Femur (tissue), 1 donor: ENCODE measurements around the gene FAAH.
"Not testable (repeated sequence)": the region's sequence is repeated elsewhere in the genome, so short reads cannot be mapped to it uniquely, and the experiment has no call there.

Experiments used
- DNase-seq: peaks from one replicate; pipeline ENCODE4 v3.0.0-alpha.2; 2017

Gene FAAH

GRCh38 chr1:46394108-46394871 is at the start of gene FAAH:
Gene FAAH, plus strand, starts transcription at chr1:46394317. Its CDS starts 32 bp downstream, at chr1:46394349.
- peak; percentile 80 for DNase-seq

- no peak for DNase-seq
Observed at GRCh38 chr1:46344481-46344880, 49.6 kb upstream of the FAAH start.

- no peak for DNase-seq
Observed at GRCh38 chr1:46345281-46345680, 48.8 kb upstream of the FAAH start.

- no peak for DNase-seq
Observed at GRCh38 chr1:46352363-46352762, 41.8 kb upstream of the FAAH start.

GRCh38 chr1:46355920-46356319 is 38.2 kb upstream of the FAAH start:
- DNase-seq: not testable (repeated sequence)

- no peak for DNase-seq
Observed at GRCh38 chr1:46362158-46362557, 32.0 kb upstream of the FAAH start.

GRCh38 chr1:46363121-46363520 is 31.0 kb upstream of the FAAH start:
- DNase-seq: no peak

- no peak for DNase-seq
Observed at GRCh38 chr1:46364612-46365011, 29.5 kb upstream of the FAAH start.

GRCh38 chr1:46365796-46366195 is 28.3 kb upstream of the FAAH start:
- not testable (repeated sequence) for DNase-seq

- DNase-seq: no peak
Observed at GRCh38 chr1:46367072-46367471, 27.0 kb upstream of the FAAH start.

GRCh38 chr1:46367701-46368100 is 26.4 kb upstream of the FAAH start:
- DNase-seq: not testable (repeated sequence)

- no peak for DNase-seq
Observed at GRCh38 chr1:46368791-46369190, 25.3 kb upstream of the FAAH start.

GRCh38 chr1:46369542-46370213 is 24.4 kb upstream of the FAAH start:
- DNase-seq: no peak

- no peak for DNase-seq
Observed at GRCh38 chr1:46370214-46370633, 23.9 kb upstream of the FAAH start.

GRCh38 chr1:46372431-46372830 is 21.7 kb upstream of the FAAH start:
- no peak for DNase-seq

- DNase-seq: no peak
Observed at GRCh38 chr1:46379996-46380395, 14.1 kb upstream of the FAAH start.

- no peak for DNase-seq
Observed at GRCh38 chr1:46380508-46380907, 13.6 kb upstream of the FAAH start.

GRCh38 chr1:46393510-46393909 is 607 bp upstream of the FAAH start:
- no peak for DNase-seq

GRCh38 chr1:46394872-46395465 is 852 bp downstream of the FAAH start:
- DNase-seq: peak; percentile 63

GRCh38 chr1:46396441-46397398 is 2.6 kb downstream of the FAAH start:
- no peak for DNase-seq

GRCh38 chr1:46399307-46399706 is 5.2 kb downstream of the FAAH start:
- no peak for DNase-seq

GRCh38 chr1:46400421-46400820 is 6.3 kb downstream of the FAAH start:
- no peak for DNase-seq
